Measurements from ENCODE around the gene TRIM25. TPM values are rescaled to one million over a fixed set of nuclear protein-coding genes. Genes with fewer than 3 reads are reported as not detected.

TRIM25 gene
- total RNA-seq, 1 donor from 2014 or later: 19.2 TPM

- no peak for TF ChIP-seq CTCF (IDR thresholded peaks at IDR 0.05)
- peaks cover 3% of the 10 kb centered on the region for H3K4me1 Mint-ChIP-seq (ENCODE audit: low read depth)
- peaks cover 10% of the 10 kb centered on the region for H3K36me3 Mint-ChIP-seq (ENCODE audit: low read depth)
- H3K9me3 Mint-ChIP-seq (ENCODE audit: low read depth): peaks cover 9% of the 10 kb centered on the region
- H3K27ac Mint-ChIP-seq (ENCODE audit: unreplicated experiment): no peak overlapping the region
- no peak overlapping the region for H3K4me3 Mint-ChIP-seq (ENCODE audit: unreplicated experiment)
- H3K27me3 Mint-ChIP-seq (ENCODE audit: low read depth): no peaks in the 10 kb centered on the region
- DNase-seq (ENCODE audit: low spot score): no peak
Observed at GRCh38 chr17:56883616-56884015, 30.2 kb downstream of the TRIM25 start.

DNA sequence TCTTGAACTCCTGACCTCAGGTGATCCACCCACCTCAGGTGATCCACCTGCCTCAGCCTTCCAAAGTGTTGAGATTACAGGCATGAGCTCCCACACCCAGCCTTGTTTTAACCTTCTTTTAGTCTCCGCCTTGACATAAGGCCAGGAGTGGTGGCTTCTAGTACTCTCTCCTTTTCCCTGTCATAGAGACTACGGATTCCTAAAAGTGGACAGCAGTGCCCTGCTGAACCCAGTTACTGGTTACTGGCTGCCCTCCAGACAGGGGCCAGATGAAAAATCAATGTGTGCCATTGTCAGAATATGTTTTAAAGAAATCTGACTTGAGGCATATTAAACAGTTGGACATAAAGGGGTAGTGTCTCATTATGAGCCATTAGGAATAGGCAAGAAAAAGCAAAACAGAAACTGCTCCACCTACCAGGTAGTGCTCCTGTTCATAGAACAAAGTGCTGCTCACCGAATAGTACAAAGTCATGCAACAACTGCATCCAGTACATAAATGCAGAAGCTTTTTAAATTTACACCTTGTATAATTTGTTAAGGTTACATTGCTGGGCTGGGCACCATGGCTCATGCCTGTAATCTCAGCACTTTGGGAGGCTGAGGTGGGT lies 32.1 kb downstream of the TRIM25 start:
- Mint-ChIP-seq H3K27ac (ENCODE audit: unreplicated experiment) (no peak overlapping the region), H3K27me3 (ENCODE audit: low read depth) (no peaks in the 10 kb centered on the region), H3K9me3 (ENCODE audit: low read depth) (no peaks in the 10 kb centered on the region), H3K4me1 (ENCODE audit: low read depth) (peaks cover 3% of the 10 kb centered on the region), H3K36me3 (ENCODE audit: low read depth) (no peaks in the 10 kb centered on the region), H3K4me3 (ENCODE audit: unreplicated experiment) (no peak overlapping the region)
- no peak for TF ChIP-seq CTCF (IDR thresholded peaks at IDR 0.05)
- DNase-seq (ENCODE audit: low spot score): no peak

DNA sequence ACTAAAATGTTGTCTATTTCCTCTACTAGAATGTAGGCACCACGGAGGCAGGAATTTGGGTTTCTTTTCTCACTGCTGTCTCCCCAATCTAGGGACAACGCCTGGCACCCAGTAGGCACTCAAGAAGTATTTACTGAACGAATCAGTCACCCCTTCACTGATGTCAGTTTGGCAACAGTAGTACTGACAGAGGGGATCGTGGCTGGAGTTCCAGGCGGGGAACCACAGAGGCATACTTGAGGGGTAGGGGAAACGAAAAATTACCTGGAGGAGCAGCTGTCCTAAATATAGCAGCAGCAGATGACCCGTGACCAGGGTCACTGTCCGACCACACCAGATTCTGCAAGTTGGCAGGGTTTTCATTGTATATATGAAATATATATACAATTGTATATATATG lies 33.3 kb downstream of the TRIM25 start:
- DNase-seq (ENCODE audit: low spot score): no peak
- Mint-ChIP-seq H3K4me3 (ENCODE audit: unreplicated experiment) (no peak overlapping the region), H3K9me3 (ENCODE audit: low read depth) (no peaks in the 10 kb centered on the region), H3K27ac (ENCODE audit: unreplicated experiment) (no peak overlapping the region), H3K27me3 (ENCODE audit: low read depth) (no peaks in the 10 kb centered on the region), H3K4me1 (ENCODE audit: low read depth) (peaks cover 3% of the 10 kb centered on the region), H3K36me3 (ENCODE audit: low read depth) (no peaks in the 10 kb centered on the region)
- TF ChIP-seq CTCF (IDR thresholded peaks at IDR 0.05): no peak

DNA sequence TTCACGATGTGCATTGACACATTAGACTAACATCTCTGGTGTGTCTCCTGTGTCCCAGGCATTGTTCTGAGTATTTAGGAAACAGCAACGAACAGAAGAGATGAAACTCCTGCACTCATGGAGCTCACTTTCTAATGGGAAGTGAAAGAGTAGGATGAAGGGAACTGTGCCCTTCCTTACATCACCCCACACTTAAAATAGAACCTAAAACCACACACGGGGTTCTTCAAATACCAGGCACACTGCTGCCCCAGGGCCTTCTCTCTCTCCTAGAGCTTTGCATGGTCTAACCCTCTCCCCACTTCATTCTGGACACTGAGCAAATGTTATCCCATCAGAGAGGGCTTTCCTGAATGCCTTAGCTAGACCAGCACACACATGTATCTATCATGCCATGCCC lies 33.7 kb downstream of the TRIM25 start:
- H3K4me1 Mint-ChIP-seq (ENCODE audit: low read depth): peaks cover 3% of the 10 kb centered on the region
- H3K27me3 Mint-ChIP-seq (ENCODE audit: low read depth): no peaks in the 10 kb centered on the region
- no peaks in the 10 kb centered on the region for H3K9me3 Mint-ChIP-seq (ENCODE audit: low read depth)
- DNase-seq (ENCODE audit: low spot score): no peak
- H3K27ac Mint-ChIP-seq (ENCODE audit: unreplicated experiment): no peak overlapping the region
- no peaks in the 10 kb centered on the region for H3K36me3 Mint-ChIP-seq (ENCODE audit: low read depth)
- H3K4me3 Mint-ChIP-seq (ENCODE audit: unreplicated experiment): no peak overlapping the region
- no peak for TF ChIP-seq CTCF (IDR thresholded peaks at IDR 0.05)

DNA sequence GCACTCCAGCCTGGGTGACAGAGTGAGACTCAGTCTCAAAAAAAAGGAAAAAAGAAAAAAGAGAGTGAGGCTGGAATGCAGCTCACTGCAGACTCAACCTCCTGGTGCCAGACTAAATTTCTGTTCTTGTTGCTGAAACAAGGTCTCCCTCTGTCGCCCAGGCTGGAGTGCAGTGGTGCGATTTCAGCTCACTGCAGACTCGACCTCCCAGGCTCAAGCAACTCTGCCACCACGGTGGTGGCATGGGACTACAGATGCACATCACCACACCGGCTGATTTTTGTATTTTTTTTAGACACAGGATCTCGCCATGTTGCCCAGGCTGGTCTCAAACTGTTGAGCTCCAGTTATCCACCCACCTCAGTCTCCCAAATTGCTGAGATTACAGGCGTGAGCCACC lies 34.6 kb downstream of the TRIM25 start:
- Mint-ChIP-seq H3K4me3 (ENCODE audit: unreplicated experiment) (no peak overlapping the region), H3K27me3 (ENCODE audit: low read depth) (no peaks in the 10 kb centered on the region)

More for the DNA sequence above, 34.6 kb downstream of the TRIM25 start:
- no peak for TF ChIP-seq CTCF (IDR thresholded peaks at IDR 0.05)
- Mint-ChIP-seq H3K27ac (ENCODE audit: unreplicated experiment) (no peak overlapping the region), H3K4me1 (ENCODE audit: low read depth) (peaks cover 3% of the 10 kb centered on the region), H3K36me3 (ENCODE audit: low read depth) (no peaks in the 10 kb centered on the region), H3K9me3 (ENCODE audit: low read depth) (no peaks in the 10 kb centered on the region)
- no peak for DNase-seq (ENCODE audit: low spot score)
